Activated T-cell treated with anti-CD3 and anti-CD28 coated beads for 1 hour (primary cell): ENCODE measurements around the gene TREH.
A peak's percentile ranks its signal among the peaks of the same experiment; 100 is the strongest.
"Not testable (repeated sequence)": the region's sequence is repeated elsewhere in the genome, so short reads cannot be mapped to it uniquely, and the experiment has no call there.

Source experiments
- DNase-seq: peaks from one replicate; pipeline ENCODE4 v3.0.0-alpha.2; 2020; ENCODE audit warnings: low read depth

The TREH gene

DNA sequence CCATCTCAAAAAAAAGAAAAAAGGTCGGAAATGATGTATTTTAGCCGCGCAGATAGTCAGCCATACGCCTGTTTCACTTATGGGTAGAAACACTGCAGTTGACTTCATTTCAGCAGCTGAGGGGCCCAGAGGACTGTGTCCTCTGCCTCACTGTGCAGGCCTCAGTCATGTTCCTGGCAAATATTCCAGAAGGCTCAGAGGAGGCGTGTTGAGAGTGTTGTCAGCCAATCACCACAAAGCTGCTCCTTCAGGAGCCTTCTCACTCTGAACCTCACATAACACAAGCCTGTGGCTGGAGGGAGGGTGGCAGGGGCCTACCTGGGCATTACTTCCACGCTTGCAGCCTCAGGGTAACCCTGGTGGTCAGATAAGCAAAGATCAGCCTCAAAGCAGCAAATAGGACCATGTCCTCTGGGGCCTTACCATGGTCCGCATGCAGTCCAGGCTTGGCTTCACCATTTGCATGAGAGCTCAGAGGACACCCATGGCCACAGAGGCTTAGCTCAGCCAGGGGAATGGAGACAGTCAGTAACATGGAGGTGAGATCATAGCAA, 17.3 kb upstream of the TREH start:
- no peak for DNase-seq

DNA sequence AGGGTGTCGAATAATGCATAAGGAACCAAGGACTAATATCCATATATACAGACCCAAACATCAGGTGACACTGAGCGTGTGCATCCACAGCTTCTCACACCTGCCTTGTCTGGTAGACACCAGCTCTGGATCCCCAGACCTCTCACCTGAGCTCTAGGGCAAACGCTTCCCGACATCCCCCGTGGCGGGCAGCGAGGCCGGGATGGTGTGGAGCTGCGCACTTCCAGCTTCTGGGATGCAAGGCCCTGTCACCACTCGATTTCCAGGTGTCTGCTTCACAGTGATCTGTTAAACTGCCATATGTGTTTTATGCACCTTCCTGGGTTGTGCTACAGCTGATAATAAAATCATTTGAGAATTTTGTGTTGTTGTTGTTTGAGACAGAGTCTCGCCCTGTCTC, 15.3 kb upstream of the TREH start:
- DNase-seq: no peak

DNA sequence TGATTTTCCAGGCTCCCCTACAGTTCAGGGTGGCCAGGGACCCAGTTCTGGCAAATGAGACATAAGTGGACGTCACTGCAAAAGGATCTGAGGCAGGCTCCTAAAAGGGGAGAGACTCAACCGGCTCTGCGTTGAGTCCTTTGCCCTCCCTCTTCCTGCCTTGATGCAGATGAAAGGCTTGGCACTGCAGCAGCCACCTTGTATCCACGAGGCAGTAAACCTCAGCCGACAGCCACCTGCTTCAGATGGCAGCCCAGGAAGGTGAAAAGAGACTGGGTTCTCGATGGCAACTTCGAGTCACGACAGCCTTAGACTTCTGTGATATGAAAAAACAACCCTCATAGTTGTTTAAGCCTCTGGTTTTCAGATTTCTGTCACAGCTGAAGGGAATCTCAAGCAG, 14.7 kb upstream of the TREH start:
- DNase-seq: no peak

DNA sequence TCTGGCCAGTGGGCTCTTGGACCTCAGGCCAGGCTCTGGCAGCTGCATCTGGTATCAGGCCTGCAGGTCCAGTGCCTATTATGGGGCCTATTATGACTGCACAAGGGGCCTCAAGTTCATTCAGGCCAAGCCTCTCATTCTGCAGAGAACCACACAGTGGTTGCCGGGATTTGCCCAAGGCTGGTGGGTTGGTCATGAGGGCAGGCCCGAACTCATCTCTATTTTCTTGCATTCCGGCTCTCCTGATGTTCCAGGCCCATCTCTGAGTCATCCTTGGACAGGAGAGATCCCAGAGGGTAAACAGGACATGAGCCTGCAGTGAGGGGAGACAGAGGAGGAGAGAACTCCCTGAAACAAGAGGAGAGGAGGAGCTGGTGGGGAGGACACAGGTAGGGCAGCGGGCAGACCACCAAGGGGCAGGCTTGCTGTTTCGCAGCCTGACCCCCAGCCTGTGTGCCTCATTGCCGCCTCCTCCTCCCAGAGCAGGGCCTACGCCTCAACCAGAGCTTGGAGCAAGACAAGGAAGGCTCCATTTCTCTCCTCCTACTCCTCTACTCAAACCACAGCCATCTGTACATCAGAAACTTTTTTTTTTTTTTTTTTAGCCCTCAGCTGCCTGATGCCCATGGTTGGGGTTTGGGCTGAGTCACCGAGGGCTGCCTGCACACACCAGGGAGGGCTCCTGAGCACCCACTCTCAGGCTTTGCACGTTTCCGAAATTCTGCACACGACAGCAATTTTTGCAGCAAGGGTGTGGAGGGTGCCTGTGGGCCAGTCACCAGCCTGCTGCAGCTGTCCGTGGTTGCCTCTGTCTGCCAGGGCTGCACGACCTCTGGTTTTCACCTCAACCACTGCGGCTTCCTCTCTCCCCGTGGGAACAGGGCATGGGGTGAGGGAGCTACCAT, 12.7 kb upstream of the TREH start:
- peak; percentile 51 for DNase-seq

DNA sequence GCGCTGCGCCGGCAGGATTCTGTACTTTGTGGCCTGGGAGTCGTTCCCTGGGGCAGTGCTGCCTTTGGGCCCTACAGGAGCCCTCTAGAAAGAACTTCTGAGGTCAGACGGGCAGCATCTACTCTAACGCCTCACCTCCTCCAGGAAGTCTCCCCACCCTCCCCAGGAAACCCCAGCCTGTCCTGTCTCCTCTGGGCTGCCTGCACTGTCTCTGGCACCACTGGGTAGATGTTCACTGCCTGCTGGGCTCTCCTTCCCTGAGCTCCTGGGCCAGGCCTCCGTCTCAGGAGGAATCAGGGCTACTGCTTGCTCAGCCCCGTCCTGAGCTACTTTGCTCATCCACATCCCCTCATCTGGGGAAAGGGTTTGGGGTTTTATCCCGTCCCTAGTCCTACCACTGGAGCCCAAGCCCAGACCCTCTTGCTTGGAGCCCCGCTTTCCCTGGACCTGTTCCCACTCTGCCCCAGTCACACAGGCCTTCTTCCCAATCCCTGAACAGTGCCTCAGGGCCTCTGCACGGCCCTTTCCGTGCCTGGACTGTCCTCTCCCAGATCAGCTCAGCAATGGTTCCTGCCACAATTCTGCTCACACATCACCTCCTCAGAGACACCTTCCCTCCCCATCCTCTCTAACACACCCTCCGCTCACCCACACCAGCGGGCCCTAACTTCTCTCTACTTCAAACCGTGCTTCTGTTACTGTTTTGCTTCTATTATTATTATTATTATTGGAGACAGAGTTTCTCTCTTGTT, 11.3 kb upstream of the TREH start:
- no peak for DNase-seq

DNA sequence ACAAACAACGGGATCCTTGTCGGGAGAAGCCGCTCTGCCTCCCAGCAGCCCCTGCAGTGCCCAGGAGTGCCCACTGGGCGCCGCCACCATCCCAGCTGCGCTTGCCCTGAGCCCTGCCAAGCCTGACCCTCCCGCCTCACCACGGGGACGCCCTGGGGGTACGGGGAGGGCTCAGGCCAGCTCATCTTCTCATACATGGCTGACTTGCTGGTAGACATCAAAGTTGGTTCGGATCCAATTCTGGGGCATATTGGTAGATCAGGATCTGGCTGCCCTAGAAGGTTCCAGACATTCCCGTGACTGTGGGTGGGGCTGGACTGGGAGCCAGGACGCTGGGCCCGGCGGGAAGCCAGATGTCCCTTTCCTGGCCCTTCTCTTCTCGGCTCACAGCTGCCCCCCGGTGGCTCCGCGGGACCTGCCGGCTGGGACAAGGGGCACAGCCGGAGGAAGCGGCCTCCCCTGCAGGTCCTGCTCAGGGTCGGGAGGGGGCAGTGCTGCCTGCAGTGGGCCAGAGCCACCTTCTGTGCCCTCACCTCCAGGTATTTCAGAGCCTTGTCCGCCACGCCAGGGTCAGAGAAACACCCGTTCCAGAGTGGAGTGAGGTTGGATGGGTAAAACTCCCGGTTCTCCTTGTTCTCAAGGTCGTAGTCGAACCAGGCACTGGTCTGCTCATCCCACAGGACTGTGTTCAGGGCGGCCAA, 10.6 kb upstream of the TREH start:
- DNase-seq: peak; percentile 73

DNA sequence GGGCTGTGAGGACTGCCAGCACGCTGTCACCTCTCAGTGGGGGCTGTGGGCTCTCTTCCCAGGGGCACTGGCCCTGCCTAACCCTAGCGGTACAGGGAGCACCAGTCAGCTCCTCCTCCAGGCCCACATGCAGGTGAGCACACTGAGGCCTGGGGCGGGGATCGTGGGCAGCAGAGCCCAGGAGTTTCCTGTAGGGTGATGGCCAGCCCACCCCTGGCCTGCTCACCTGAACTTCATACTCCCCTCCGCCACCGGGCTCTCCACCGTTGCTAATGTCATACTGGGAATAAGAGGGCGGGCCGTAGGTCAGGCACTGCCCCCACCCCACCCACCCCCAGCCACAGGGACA, 10.0 kb upstream of the TREH start:
- DNase-seq: no peak

DNA sequence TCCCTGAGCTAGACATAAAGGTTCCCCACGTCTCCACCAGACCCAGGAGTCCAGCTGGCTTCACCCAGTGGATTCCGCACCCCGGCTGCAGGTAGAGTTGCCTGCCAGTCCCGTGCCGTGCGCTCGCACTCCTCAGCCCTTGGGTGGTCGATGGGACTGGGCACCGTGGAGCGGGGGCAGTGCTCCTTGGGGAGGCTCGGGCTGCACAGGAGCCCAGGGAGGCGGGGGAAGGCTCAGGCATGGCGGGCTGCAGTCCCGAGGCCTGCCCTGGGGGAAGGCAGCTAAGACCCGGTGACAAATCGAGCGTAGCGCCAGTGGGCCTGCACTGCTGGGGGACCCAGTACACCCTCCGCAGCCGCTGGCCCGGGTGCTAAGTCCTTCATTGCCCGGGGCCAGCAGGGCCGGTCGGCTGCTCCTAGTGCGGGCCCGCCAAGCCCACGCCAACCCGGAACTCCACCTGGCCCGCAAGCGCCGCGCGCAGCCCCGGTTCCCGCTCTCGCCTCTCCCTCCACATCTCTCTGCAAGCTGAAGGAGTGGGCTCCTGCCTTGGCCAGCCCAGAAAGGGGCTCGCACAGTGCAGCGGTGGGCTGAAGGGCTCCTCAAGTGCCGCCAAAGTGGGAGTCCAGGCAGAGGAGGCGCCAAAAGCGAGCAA, 9.5 kb upstream of the TREH start:
- no peak for DNase-seq

DNA sequence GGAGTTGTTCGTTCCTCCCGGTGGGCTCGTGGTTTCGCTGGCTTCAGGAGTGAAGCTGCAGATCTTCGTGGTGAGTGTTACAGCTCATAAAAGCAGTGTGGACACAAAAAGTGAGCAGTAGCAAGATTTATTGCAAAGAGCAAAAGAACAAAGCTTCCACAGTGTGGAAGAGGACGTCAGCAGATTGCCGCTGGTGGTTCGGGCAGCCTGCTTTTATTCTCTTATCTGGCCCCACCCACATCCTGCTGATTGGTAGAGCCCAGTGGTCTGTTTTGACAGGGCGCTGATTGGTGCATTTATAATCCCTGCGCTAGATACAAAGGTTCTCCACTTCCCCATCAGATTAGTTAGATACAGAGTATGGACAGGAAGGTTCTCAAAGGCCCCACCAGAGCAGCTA, 8.9 kb upstream of the TREH start:
- not testable (repeated sequence) for DNase-seq

DNA sequence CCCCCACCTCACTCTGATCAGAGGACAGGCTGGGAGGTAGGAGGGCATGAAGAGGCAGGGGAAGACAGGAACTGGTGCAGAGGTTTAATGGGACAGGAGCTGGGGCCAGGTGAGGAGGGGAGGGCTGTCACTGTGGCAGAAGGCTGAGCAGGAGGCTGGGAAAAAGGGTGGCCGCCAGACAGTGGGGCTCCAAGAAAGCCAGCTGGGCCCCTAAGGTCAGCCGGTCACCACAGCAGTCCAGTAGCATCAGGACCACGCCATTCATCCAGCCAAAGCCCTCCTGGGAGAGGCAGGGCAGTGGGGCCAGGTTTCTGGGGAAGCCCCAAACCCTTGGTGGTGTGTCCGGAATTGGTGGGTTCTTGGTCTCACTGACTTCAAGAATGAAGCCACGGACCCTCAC, 8.5 kb upstream of the TREH start:
- DNase-seq: no peak

DNA sequence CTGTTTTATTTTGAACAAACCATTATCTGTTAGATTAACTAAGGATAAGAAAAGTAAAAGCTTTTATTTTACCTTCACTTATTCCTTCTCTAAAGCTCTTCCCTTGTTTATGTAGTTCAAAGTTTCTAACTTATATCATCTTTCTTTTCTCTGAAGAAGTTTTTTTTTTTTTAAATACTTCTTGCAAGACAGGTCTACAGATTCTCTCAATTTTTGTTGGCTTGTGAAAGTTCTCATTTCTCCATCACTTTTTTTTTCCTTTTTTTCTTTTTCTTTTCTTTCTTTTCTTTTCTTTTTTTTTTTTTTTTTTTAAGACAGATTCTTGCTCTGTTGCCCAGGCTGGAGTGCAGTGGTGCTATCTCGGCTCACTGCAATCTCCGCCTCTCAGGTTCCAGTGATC, 4.7 kb upstream of the TREH start:
- no peak for DNase-seq

DNA sequence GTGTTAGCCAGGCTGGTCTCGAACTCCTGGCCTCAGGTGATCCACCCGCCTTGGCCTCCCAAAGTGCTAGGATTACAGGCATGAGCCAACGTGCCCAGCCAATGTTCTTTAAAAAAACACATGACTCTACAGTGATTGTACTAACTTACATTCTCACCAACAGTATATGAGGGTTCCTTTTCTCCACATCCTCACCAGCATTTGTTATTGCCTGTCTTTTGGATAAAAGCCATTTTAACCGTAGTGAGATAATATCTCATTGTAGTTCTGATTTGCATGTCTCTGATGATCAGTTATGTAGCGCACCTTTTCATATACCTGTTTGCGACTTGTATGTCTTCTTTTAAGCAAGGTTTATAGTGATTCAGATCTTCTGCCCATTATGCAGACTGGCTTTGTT, 3.5 kb upstream of the TREH start:
- not testable (repeated sequence) for DNase-seq

DNA sequence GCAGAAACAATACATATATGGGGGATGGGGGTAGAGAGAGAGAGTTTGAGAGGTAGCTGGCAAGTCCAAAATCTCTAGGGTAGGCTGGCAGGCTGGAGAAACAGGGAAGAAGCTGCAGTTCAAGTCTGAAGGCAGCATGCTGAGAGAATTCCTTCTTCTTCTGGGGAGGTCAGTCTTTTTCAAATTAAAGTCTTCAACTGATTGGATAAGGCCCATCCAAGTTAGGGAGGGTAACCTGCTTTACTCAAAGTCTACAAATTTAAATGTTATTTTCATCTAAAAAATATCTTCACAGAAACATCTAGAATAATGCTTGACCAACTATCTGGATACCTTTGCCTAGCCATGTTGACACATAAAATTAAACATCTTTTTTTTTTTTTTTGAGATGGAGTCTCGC, 2.9 kb upstream of the TREH start:
- DNase-seq: no peak

DNA sequence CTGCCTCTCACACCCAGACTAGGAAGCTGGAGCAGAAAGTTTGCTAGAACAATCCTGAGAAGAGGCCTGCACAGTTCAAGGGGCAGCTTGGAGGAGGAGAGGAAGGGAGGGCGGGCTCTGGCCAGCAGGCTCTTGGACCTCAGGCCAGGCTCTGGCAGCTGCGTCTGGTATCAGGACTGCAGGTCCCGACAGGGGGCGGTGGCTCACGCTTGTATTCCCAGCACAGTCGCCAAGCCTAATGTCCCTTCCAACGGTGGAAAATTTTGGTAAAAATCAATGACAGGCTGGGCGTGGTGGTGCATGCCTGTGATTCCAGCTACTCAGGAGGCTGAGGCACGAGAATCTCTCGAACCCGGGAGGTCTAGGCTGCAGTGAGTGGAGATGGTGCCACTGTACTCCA, 542 bp downstream of the TREH start:
- not testable (repeated sequence) for DNase-seq

DNA sequence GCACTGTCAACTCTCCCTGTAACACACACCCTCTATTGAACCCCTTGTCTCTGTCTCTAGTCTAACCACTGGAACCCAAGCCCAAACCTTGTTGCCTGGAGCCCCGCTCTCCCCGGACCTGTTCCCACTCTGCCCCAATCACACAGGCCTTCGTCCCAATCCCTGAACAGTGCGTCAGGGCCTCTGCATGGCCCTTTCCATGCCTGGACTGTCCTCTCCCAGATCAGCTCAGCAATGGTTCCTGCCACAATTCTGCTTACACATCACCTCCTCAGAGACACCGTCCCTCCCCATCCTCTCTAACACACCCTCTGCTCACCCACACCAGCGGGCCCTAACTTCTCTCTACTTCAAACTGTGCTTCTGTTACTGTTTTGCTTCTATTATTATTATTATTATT, 1.5 kb downstream of the TREH start:
- DNase-seq: no peak

DNA sequence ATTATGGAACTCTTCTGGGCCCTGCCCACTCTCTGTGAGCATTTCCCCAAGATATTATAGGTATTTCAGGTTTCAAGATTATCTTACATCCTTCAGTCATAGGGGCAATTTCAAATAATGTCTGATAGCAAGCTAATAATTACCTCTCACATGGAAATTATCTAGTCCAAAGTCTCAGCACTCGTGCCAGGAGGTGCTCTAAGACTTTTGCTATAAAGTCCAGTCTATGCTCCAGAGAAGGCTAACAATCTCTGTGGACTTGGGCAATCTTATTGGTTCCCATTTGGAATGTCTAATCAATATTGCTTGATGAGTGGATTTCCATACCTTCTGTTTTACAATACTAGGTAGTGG, 5.4 kb downstream of the TREH start:
- DNase-seq: no peak

DNA sequence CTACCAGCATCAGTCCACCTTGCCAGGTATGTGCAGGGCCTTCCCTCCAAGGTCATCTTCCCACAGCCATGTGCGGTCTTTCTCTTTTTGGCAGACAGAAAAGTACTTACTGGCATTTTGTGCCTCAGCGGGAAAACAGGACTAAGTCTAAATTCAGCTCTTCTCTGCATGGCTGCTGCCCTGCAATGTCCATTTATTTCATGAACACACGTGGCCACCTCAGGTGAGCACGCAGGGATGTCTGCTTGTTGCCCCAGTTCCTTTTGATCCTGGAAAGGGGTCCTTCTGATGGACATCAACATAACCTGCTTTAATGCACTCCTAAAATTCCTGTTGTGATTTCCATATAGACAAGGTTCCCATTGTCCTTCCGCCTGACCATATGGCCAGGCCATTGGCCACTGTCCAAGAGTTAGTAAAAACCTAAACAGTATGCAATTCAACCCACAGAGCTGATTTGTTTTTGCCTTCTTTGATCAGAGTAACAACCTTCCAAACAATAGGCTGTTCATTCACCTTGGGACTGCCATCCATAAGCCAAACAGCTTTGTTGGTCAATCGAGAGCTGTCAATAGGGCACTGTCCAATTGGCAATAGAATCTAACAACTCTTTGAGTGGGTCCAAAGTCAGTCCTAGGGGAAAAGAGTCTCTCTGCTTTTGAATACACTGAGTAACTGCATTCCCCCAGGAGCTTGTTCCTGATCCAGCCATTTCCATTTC, 5.9 kb downstream of the TREH start:
- DNase-seq: no peak

DNA sequence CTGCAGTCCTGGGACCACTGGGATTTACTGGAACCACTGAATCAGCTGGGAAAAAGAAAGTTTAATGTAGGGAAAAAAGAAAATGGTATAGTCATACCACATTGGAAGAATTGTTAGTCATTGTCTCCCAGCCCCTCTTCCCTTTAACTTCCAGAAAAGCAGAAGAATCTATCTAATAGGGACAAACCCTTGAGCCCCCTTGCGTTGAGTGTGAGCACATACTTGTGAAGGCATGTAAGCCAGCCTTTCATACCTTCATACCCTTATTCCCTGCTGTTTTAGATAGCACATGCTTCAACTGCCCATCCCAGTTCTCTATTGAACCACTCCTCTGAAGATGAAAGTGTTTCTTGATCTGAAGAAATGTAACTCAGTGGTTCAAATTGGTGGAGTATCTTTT, 6.6 kb downstream of the TREH start:
- no peak for DNase-seq

DNA sequence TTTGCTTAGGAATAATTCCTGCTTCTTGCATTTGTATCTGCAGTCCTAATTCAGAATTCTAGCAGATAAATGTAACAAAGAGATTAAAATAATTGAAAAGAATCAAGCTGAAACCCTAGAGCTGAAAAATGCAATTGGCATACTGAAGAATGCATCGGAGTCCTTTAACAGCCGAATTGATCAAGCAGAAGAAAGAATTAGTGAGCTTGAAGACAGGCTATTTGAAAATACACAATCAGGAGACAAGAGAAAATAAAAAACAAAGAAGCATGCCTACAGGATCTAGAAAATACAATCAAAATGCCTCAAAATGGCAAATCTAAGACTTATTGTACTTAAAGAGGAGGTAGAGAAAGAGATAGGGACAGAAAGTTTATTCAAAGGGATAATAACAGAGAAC, 8.2 kb downstream of the TREH start:
- DNase-seq: no peak

DNA sequence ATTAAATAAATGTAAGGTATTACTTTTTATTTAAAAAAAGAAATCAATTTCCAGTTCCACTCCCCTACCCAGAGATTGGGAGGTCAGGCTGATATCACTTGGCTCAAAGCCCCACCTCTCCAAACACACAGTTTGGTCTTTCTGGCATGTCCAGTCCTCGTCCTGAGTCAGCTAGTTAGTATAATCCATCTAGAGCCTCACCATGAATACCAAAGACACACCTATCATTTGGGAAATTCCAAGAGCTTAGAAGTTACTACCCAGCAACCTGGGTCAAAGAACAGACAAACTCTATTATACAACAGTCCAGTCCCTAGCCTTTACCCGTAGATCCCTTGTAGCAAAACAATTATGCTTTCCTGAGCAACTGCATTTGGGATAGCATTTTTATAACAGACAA, 9.4 kb downstream of the TREH start:
- no peak for DNase-seq

DNA sequence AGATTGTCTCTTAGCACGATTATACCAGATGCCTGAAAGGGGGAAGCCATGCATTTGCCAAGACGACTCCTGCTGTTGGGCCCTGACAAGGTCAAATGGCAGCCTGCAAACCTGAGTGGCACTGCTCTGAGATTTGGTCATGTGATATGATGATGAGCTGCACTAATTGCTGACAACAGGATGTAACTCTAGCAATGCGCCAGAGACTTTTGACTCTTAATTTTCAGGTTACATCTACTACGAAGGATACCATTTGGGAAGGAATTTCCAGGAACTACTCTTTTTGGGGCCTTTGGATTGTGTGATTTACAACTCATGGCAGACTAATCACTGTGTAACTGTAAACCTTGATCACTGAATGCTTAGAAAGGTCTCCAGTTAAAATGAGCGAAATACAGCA, 13.1 kb downstream of the TREH start:
- no peak for DNase-seq

DNA sequence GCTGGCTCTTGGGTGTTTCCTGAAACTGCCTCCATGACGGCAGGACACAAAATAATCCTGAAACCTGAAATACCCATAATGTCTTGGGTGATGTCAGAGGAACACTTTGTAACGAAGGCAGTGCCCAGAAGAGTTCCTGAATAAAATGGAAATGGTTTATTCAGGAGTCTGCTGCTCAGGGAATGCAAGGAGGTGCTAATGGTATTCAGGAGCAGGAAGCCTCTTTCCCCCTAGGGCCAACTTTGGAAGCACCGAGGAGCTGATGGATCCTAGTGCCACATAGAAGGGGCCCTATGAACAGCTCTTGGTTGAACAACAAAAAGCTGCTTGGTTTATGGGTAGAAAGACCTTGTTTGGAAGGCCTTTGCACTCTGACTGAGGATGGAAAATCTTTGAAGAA, 15.5 kb downstream of the TREH start:
- DNase-seq: no peak
